Neuronal stem cell (in vitro differentiated cells): Measurements from ENCODE around the gene BUB3.

Experiments
- DNase-seq: peaks from one replicate; pipeline ENCODE4 v3.0.0-alpha.2; 2013; ENCODE audit warnings: low spot score
- H2AFZ ChIP-seq: one replicate; pipeline ENCODE4 v1.6.1; 2013; ENCODE audit warnings: mild to moderate bottlenecking, low read length, inconsistent platforms
- H2AK5ac ChIP-seq: 2 replicates; pipeline ENCODE4 v1.6.1; 2013; ENCODE audit warnings: low read depth, mild to moderate bottlenecking, inconsistent platforms, low read length, moderate library complexity, mixed read lengths
- H2BK120ac ChIP-seq: 2 replicates; pipeline ENCODE4 v1.6.1; 2013; ENCODE audit warnings: low read depth, mild to moderate bottlenecking, inconsistent platforms, low read length, moderate library complexity, mixed read lengths
- H2BK12ac ChIP-seq: one replicate; pipeline ENCODE4 v1.6.1; 2013; ENCODE audit warnings: low read length, inconsistent platforms
- H2BK15ac ChIP-seq: 2 replicates; pipeline ENCODE4 v1.6.1; 2013; ENCODE audit warnings: mild to moderate bottlenecking, low read length, inconsistent platforms, mixed read lengths
- H2BK5ac ChIP-seq: one replicate; pipeline ENCODE4 v1.6.1; 2013; ENCODE audit warnings: inconsistent platforms, mild to moderate bottlenecking, low read length, moderate library complexity
- H3K14ac ChIP-seq: one replicate; pipeline ENCODE4 v1.6.1; 2013; ENCODE audit warnings: low read length, inconsistent platforms
- H3K18ac ChIP-seq: 2 replicates; pipeline ENCODE4 v1.6.1; 2013; ENCODE audit warnings: low read length, inconsistent platforms
- H3K23ac ChIP-seq: 2 replicates; pipeline ENCODE4 v1.6.1; 2013; ENCODE audit warnings: low read depth, mild to moderate bottlenecking, mixed read lengths, low read length, inconsistent platforms; ENCODE audit not compliant: poor library complexity
- H3K27ac ChIP-seq: replicated peaks from 3 replicates; pipeline ENCODE4 v1.5.1; 2013; ENCODE audit warnings: low read length, inconsistent platforms
- H3K27me3 ChIP-seq, 3 experiments: 2 replicates each; pipeline ENCODE4 v1.6.1; 2013; ENCODE audit warnings: low read length in 3 of 3, mild to moderate bottlenecking in 2 of 3, inconsistent platforms in 1 of 3, low read depth in 1 of 3, mixed read lengths in 1 of 3, moderate library complexity in 1 of 3; ENCODE audit not compliant: control insufficient read depth in 3 of 3, insufficient read depth in 3 of 3
- H3K36me3 ChIP-seq, 2 donors: replicated peaks in 1 of 2; 2 replicates each; pipeline ENCODE4 v1.6.1; 2013; ENCODE audit warnings: low read length in 2 of 2; ENCODE audit not compliant: control insufficient read depth in 2 of 2, insufficient read depth in 2 of 2
- H3K4ac ChIP-seq: 2 replicates; pipeline ENCODE4 v1.6.1; 2013; ENCODE audit warnings: inconsistent platforms, mild to moderate bottlenecking, low read length, moderate library complexity
- H3K4me1 ChIP-seq, 2 donors: 1 replicate in 1 of 2; 2 replicates in 1 of 2; pipeline ENCODE4 v1.6.1; 2013; ENCODE audit warnings: low read length in 2 of 2, low read depth in 1 of 2; ENCODE audit not compliant: control insufficient read depth in 2 of 2, insufficient read depth in 1 of 2
- H3K4me2 ChIP-seq: one replicate; pipeline ENCODE4 v1.6.1; 2013; ENCODE audit warnings: mild to moderate bottlenecking, low read length, inconsistent platforms; ENCODE audit not compliant: insufficient read depth, poor library complexity, severe bottlenecking
- H3K4me3 ChIP-seq, 2 donors: 2 replicates each; pipeline ENCODE4 v1.5.1; 2013; ENCODE audit warnings: low read length in 2 of 2, mild to moderate bottlenecking in 2 of 2, inconsistent platforms in 1 of 2, moderate library complexity in 1 of 2
- H3K79me1 ChIP-seq: one replicate; pipeline ENCODE4 v1.6.1; 2013; ENCODE audit warnings: low read depth, mild to moderate bottlenecking, inconsistent platforms, low read length, moderate library complexity
- H3K9ac ChIP-seq: one replicate; pipeline ENCODE4 v1.6.1; 2013; ENCODE audit warnings: mild to moderate bottlenecking, low read depth, low read length, inconsistent platforms; ENCODE audit not compliant: poor library complexity
- H3K9me3 ChIP-seq, 2 donors: replicated peaks in 1 of 2; 2 replicates each; pipeline versions ENCODE3 to v1.6.1; 2013; ENCODE audit warnings: low read length in 2 of 2, mild to moderate bottlenecking in 2 of 2, inconsistent platforms in 1 of 2, low read depth in 1 of 2, mixed read lengths in 1 of 2, moderate library complexity in 1 of 2; ENCODE audit not compliant: control insufficient read depth in 2 of 2, insufficient read depth in 1 of 2
- H4K8ac ChIP-seq: one replicate; pipeline ENCODE4 v1.6.1; 2013; ENCODE audit warnings: low read depth, mild to moderate bottlenecking, inconsistent platforms, low read length, moderate library complexity
- H4K91ac ChIP-seq: one replicate; pipeline ENCODE4 v1.6.1; 2013; ENCODE audit warnings: low read length, low read depth, mild to moderate bottlenecking, inconsistent platforms; ENCODE audit not compliant: poor library complexity
- WGBS, 2 donors: extraction: QIAGEN DNeasy Blood & Tissue Kit; methylation state at CpG; one replicate each; pipeline ENCODE4 v1.1.7; 2013; ENCODE audit warnings: missing lambda C conversion rate in 2 of 2, mixed read lengths in 1 of 2; ENCODE audit not compliant: insufficient read length in 2 of 2, insufficient replicate concordance in 1 of 2; ENCODE audit errors: extremely low coverage in 2 of 2; 5-methylcytosine and 5-hydroxymethylcytosine counted together

Gene BUB3

DNA sequence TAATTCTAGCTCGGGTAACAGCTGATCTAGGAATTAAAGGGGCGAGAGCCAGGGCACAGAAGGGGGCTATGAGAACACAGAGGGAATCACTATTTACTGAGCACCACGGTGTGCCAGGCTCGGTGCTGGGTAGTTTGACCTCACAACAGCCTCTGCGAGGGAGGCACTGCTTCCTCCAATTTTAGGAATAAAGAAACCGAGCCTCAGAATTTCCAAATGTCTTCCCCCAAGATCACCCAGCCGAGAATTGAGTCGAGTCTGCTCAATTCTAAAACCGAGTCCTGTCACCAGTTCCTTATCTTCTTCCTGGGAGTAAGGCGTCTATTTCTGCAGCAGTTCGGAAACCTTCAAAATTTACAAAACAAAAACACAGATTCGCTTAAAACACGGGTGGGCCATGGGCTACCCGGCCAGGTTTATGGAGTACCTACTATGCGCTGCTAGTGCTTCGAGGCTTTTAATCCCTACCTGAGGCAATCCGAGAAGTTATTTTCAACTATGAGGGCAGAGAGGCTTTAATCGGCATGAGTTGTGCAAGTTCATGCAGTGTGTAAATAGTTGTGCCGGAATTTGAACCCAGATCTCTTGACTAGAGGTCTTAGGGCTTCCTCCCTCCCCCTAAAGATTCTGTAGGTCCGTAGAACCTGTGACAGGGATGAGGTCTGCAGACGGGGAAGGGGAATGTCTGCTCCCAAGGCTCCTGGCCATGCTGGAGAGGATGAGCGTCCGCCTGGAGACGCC is 7.1 kb upstream of the BUB3 start:
- DNase-seq = peak; percentile 6
- Histone ChIP-seq H4K91ac (no peak overlapping the region), H2BK15ac (peak overlapping the region; percentile 19), H2BK120ac (no peak overlapping the region), H3K4me1 (peaks cover 11 to 19% of the 10 kb centered on the region in 2 donors), H3K4ac (no peak overlapping the region), H4K8ac (no peak overlapping the region), H2BK5ac (no peak overlapping the region), H3K27ac (no peak overlapping the region), H2AK5ac (peak overlapping the region; percentile 50), H3K4me3 (no peak overlapping the region), H3K18ac (peak overlapping the region; percentile 60), H2BK12ac (no peak overlapping the region), H3K4me2 (no peak overlapping the region), H3K36me3 (no peaks in the 10 kb centered on the region), H3K23ac (no peak overlapping the region), H3K27me3 (peaks cover 78 to 100% (median 99%) of the 10 kb centered on the region in 3 experiments), H3K9me3 (peaks cover 0 to 2% of the 10 kb centered on the region in 2 donors), H3K14ac (no peak overlapping the region), H3K9ac (no peak overlapping the region), H2AFZ (peak overlapping the region; percentile 48), H3K79me1 (peaks cover 2% of the 10 kb centered on the region)
- no CpG with 5 or more reads among the region's 24 CpGs for WGBS, 2 donors

GRCh38 chr10:123147635-123148413 is 6.4 kb upstream of the BUB3 start, which contains the start of gene HMX2:
Gene HMX2, plus strand, starts transcription at chr10:123148136. Its CDS starts 243 bp downstream, at chr10:123148379.
- Histone ChIP-seq H3K4ac (no peak within 1 kb of the TSS), H2AFZ (peak within 1 kb of the TSS; percentile 63), H3K4me1 (peaks cover 11 to 17% of the 10 kb centered on the region in 2 donors), H4K8ac (no peak within 1 kb of the TSS), H2BK120ac (no peak within 1 kb of the TSS), H3K9ac (no peak within 1 kb of the TSS), H2AK5ac (peak within 1 kb of the TSS; percentile 50), H3K23ac (no peak within 1 kb of the TSS), H3K36me3 (no peaks in the 10 kb centered on the region), H4K91ac (no peak within 1 kb of the TSS), H3K27me3 (peaks cover 71 to 100% (median 98%) of the 10 kb centered on the region in 3 experiments), H3K27ac (no peak within 1 kb of the TSS), H2BK5ac (peak within 1 kb of the TSS; percentile 31), H2BK15ac (peak within 1 kb of the TSS; percentile 19), H3K18ac (peak within 1 kb of the TSS; percentile 77), H3K79me1 (peaks cover 2% of the 10 kb centered on the region), H3K9me3 (peaks cover 0 to 2% of the 10 kb centered on the region in 2 donors), H3K4me2 (peak within 1 kb of the TSS; percentile 48), H3K14ac (no peak within 1 kb of the TSS), H3K4me3 (no peak within 1 kb of the TSS), H2BK12ac (no peak within 1 kb of the TSS)
- WGBS, 2 donors = no CpG with 5 or more reads among the region's 64 CpGs
- DNase-seq = peak; percentile 67

DNA sequence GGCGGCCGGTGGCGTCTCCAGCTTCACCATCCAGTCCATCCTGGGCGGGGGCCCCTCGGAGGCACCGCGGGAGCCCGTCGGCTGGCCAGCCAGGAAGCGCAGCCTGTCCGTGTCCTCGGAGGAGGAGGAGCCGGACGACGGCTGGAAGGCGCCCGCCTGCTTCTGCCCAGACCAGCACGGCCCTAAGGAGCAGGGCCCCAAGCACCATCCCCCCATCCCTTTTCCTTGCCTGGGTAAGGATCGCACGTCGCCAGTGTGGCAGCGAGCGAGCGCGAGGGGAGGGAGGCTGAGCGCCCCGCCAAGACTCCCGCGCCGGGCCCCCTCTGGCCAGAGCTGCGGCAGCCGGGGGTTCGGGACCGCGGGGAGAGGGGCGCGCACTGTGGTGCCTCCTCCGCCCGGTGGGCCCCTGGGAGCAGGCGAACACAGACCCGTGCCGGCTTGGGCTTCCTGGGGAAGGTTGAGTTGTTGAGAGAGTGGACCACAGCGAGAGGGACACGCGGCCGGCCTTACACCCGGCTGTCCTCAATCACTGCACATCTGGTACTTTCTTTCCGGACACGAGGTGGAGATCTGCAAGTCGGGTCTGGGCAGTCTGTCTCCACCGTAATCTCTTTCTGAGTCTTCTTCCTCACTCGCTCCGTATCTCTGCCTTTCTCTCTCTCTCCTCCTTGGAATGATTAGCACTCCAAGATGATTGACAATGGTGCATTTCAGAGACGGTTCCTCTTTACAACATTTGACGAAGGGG is 5.6 kb upstream of the BUB3 start:
- Histone ChIP-seq H3K4me2 (peak overlapping the region; percentile 48), H4K91ac (no peak overlapping the region), H3K4me3 (no peak overlapping the region), H2AK5ac (no peak overlapping the region), H2AFZ (peak overlapping the region; percentile 63), H3K14ac (no peak overlapping the region), H3K9me3 (peaks cover 0 to 2% of the 10 kb centered on the region in 2 donors), H3K4me1 (peaks cover 11 to 14% of the 10 kb centered on the region in 2 donors), H4K8ac (no peak overlapping the region), H3K27me3 (peaks cover 64 to 100% (median 92%) of the 10 kb centered on the region in 3 experiments), H3K36me3 (no peaks in the 10 kb centered on the region), H3K9ac (no peak overlapping the region), H3K23ac (no peak overlapping the region), H3K79me1 (peaks cover 2% of the 10 kb centered on the region), H2BK5ac (peak overlapping the region; percentile 31), H3K27ac (no peak overlapping the region), H2BK15ac (no peak overlapping the region), H3K4ac (no peak overlapping the region), H2BK120ac (no peak overlapping the region), H2BK12ac (no peak overlapping the region), H3K18ac (peak overlapping the region; percentile 77)
- no CpG with 5 or more reads among the region's 55 CpGs for WGBS, 2 donors
- peak; percentile 23 for DNase-seq
